ENCODE results near the gene TMEM140. TPM values are rescaled to one million over a fixed set of nuclear protein-coding genes. Genes with fewer than 3 reads are reported as not detected.
A peak's percentile ranks its signal among the peaks of the same experiment; 100 is the strongest.

Gene TMEM140
- total and polyA plus RNA-seq, 9 of the 15 experiments (the other 6 are each of a cell fraction or from before 2014, with no cell fraction given): 0.03 to 0.82 (median 0.23) TPM

DNA sequence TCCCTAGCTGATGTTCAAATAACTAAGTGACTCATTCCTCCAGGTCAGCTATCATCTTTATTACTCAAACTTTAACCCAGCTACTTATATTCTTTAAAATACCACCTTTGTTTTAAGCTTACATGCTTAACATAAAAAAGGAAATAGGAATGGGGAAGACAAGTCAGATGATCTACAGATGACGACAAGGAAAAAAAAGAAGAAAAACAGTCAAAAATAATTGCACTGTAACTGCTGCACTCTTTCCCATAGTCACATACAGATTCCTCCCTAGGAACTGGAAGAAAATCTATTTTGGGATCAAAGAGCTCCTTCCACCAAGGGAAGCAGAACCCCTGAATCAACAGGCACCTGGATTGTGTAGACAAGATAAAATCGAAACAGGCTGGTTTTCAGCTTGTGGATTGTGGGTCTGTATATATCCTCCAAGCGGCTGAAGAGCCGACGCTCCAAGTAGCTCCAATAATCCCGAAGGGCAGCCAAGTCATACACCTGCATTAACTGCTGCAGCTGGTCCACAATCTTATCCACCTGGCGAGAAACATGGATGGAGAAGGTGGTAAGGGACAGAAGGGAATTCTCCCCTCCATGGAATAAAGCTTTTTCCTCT is 61.5 kb downstream of the TMEM140 start:
- H3K4me1 ChIP-seq (replicated peaks in 1 of 2; ENCODE audit: control insufficient read depth in 2 of 2, insufficient read depth in 2 of 2, low read length in 2 of 2): peaks cover 16 to 27% of the 10 kb centered on the region in 2 experiments
- H3K27ac ChIP-seq (ENCODE audit: extremely low read depth, low read depth, low read length): no peak overlapping the region
- no peaks in the 10 kb centered on the region for H3K9me3 ChIP-seq (replicated peaks; ENCODE audit: control insufficient read depth, insufficient read depth, low read depth, low read length)
- no peak overlapping the region for H3K9ac ChIP-seq (ENCODE audit: insufficient read depth in 1 of 2, low read depth in 2 of 2, low read length in 2 of 2)
- no peak overlapping the region for H3K4me2 ChIP-seq (ENCODE audit: insufficient read depth, low read length)
- intact Hi-C loops (cut with micrococcal nuclease) (no loop called here), in situ Hi-C loops (cut with MboI) (no loop called here)
- CTCF ChIA-PET (ENCODE audit: low intra/inter-chr PET ratio): no interaction called here
- no peaks in the 10 kb centered on the region; a peak in 1 of 5 replicates for H3K27me3 ChIP-seq (ENCODE audit: control insufficient read depth in 2 of 2, insufficient read depth in 2 of 2, low read length in 2 of 2)
- peak; percentile 54 for FAIRE-seq
- no peaks in the 10 kb centered on the region for H3K79me2 ChIP-seq (ENCODE audit: control insufficient read depth, insufficient read depth, low read length)
- 79% methylated on average over 7 of the region's 7 CpGs for WGBS (ENCODE audit: insufficient coverage, low coverage, missing lambda C conversion rate)
- POLR2A ChIA-PET: interaction anchor here (0.8 to 1.6 kb wide), 6 partner anchors 9 to 154 kb away, joined by 3 to 5 read pairs (median 3); no protein-coding TSS in a partner anchor
- no peak overlapping the region for H3K4me3 ChIP-seq
- peaks cover 1% of the 10 kb centered on the region; the same call in 1 of the 3 replicates for H3K36me3 ChIP-seq (ENCODE audit: control insufficient read depth, insufficient read depth, low read length)
- H3K9me1 ChIP-seq (ENCODE audit: control insufficient read depth, insufficient read depth, low read length): no peaks in the 10 kb centered on the region
- BruUV-seq (replicated peaks): no TSS peak
- no peak for DNase-seq (ENCODE audit: extremely low read depth in 1 of 4, low spot score in 3 of 4)
- H4K20me1 ChIP-seq (replicated peaks; ENCODE audit: control insufficient read depth, insufficient read depth, low read length): no peaks in the 10 kb centered on the region
- H2AFZ ChIP-seq (ENCODE audit: low read depth, low read length): no peak overlapping the region
- ATAC-seq: no peak
- TF ChIP-seq, protein P1, sequence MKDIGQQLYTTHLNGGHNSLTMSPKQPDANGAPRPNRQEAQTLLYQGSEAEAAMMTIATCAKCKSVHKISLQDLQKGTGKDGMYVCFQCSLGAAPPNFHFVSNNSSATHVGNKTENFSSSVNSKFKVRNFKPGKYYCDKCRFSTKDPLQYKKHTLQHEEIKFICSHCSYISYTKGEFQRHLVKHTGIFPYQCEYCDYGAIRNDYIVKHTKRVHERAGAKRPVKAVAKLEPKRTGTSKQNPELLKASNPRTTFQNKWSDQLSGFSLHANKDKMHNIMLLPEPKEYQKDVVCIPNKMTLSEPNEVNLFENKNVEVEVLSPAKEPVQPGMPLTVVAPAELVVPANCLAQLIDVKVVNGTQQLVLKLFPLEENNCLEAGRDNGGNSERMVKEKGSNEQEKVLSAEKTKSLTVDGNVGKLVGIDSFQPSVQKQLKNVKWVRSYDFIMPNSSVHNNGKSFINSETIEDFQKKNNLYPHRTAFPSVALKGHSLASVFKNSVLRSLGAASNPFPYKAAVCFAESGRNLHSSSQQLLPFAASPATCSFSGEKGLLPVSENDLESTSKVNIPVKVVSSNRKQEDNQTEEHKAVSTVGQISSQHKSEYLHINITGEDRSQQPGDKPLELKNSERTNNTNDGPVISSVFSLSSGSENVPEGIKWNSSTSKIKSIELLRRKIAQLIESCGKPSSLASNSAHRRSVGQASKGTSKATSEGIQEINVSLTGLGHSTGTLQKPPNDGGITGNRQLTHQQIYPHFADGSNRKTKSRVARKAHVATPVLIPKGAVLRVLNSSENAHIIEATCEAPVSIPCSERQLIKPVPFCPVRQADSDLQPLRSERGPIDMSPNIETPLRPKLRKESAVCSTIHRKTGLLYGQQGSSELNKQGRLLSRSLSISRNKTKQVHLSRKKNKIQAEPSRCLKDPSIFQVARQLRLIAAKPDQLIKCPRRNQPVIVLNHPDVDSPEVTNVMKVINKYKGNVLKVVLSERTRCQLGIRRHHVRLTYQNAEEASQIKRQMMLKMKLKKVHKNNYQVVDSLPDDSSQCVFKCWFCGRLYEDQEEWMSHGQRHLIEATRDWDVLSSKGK (CRISPR knock-in tag; IDR thresholded peaks at IDR 0.05): no peak
- no peak for TF ChIP-seq FOXK1 (CRISPR knock-in tag; IDR thresholded peaks at IDR 0.05; ENCODE audit: borderline replicate concordance)
- TF ChIP-seq, protein P2, sequence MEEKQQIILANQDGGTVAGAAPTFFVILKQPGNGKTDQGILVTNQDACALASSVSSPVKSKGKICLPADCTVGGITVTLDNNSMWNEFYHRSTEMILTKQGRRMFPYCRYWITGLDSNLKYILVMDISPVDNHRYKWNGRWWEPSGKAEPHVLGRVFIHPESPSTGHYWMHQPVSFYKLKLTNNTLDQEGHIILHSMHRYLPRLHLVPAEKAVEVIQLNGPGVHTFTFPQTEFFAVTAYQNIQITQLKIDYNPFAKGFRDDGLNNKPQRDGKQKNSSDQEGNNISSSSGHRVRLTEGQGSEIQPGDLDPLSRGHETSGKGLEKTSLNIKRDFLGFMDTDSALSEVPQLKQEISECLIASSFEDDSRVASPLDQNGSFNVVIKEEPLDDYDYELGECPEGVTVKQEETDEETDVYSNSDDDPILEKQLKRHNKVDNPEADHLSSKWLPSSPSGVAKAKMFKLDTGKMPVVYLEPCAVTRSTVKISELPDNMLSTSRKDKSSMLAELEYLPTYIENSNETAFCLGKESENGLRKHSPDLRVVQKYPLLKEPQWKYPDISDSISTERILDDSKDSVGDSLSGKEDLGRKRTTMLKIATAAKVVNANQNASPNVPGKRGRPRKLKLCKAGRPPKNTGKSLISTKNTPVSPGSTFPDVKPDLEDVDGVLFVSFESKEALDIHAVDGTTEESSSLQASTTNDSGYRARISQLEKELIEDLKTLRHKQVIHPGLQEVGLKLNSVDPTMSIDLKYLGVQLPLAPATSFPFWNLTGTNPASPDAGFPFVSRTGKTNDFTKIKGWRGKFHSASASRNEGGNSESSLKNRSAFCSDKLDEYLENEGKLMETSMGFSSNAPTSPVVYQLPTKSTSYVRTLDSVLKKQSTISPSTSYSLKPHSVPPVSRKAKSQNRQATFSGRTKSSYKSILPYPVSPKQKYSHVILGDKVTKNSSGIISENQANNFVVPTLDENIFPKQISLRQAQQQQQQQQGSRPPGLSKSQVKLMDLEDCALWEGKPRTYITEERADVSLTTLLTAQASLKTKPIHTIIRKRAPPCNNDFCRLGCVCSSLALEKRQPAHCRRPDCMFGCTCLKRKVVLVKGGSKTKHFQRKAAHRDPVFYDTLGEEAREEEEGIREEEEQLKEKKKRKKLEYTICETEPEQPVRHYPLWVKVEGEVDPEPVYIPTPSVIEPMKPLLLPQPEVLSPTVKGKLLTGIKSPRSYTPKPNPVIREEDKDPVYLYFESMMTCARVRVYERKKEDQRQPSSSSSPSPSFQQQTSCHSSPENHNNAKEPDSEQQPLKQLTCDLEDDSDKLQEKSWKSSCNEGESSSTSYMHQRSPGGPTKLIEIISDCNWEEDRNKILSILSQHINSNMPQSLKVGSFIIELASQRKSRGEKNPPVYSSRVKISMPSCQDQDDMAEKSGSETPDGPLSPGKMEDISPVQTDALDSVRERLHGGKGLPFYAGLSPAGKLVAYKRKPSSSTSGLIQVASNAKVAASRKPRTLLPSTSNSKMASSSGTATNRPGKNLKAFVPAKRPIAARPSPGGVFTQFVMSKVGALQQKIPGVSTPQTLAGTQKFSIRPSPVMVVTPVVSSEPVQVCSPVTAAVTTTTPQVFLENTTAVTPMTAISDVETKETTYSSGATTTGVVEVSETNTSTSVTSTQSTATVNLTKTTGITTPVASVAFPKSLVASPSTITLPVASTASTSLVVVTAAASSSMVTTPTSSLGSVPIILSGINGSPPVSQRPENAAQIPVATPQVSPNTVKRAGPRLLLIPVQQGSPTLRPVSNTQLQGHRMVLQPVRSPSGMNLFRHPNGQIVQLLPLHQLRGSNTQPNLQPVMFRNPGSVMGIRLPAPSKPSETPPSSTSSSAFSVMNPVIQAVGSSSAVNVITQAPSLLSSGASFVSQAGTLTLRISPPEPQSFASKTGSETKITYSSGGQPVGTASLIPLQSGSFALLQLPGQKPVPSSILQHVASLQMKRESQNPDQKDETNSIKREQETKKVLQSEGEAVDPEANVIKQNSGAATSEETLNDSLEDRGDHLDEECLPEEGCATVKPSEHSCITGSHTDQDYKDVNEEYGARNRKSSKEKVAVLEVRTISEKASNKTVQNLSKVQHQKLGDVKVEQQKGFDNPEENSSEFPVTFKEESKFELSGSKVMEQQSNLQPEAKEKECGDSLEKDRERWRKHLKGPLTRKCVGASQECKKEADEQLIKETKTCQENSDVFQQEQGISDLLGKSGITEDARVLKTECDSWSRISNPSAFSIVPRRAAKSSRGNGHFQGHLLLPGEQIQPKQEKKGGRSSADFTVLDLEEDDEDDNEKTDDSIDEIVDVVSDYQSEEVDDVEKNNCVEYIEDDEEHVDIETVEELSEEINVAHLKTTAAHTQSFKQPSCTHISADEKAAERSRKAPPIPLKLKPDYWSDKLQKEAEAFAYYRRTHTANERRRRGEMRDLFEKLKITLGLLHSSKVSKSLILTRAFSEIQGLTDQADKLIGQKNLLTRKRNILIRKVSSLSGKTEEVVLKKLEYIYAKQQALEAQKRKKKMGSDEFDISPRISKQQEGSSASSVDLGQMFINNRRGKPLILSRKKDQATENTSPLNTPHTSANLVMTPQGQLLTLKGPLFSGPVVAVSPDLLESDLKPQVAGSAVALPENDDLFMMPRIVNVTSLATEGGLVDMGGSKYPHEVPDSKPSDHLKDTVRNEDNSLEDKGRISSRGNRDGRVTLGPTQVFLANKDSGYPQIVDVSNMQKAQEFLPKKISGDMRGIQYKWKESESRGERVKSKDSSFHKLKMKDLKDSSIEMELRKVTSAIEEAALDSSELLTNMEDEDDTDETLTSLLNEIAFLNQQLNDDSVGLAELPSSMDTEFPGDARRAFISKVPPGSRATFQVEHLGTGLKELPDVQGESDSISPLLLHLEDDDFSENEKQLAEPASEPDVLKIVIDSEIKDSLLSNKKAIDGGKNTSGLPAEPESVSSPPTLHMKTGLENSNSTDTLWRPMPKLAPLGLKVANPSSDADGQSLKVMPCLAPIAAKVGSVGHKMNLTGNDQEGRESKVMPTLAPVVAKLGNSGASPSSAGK (IDR thresholded peaks at IDR 0.05): no peak
- no peak for TF ChIP-seq TOE1 (IDR thresholded peaks at IDR 0.05; ENCODE audit: borderline replicate concordance)
- TF ChIP-seq TOE1 (CRISPR knock-in tag; IDR thresholded peaks at IDR 0.05; ENCODE audit: borderline replicate concordance, low read depth): no peak
- no peak for TF ChIP-seq ARHGAP35 (IDR thresholded peaks at IDR 0.05; ENCODE audit: partially characterized antibody)
- no peak for TF ChIP-seq ZNF174 (CRISPR knock-in tag; IDR thresholded peaks at IDR 0.05)

Data from K562 (cell line).